HG03457 (cell line): ENCODE measurements around the gene FRAS1.
"Not testable (repeated sequence)": the region's sequence is repeated elsewhere in the genome, so short reads cannot be mapped to it uniquely, and the experiment has no call there.

Experiments
- ATAC-seq: cut with Tn5 transposase; IDR thresholded peaks from one replicate; pipeline ENCODE4 v1.9.1; 2021; ENCODE audit warnings: moderate number of reproducible peaks; ENCODE audit not compliant: unreplicated experiment

The FRAS1 gene

DNA sequence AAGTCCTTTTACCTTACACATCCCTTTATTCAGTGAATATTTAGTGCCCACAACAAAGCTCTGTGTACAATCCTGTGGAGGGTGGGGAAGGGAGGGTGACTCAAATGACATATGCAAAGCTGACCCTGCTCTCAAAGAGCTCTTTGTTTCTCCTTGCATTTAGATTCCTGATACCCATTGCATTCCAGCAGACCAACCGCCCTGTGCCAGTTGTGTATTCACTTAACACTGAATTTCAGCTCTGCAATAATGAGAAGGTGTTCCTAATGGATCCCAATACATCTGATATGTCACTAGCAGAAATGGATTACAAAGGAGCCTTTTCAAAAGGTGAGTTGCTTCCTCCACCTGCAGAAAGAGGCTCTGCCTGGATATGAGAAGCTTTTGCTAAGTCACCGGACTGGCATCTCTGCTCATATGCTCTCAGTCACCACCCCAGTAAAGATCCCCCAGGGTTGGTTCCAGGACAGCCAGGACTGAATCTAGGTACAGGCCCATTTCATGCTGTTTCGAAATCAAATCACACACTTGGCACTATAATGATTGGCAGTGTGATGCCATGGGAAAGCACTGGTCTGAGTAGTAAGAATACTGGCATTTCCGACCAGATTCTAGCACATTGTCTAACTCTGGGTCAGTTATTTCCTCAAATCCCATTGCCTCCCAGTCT is 477.3 kb downstream of the FRAS1 start:
- ATAC-seq: no peak

DNA sequence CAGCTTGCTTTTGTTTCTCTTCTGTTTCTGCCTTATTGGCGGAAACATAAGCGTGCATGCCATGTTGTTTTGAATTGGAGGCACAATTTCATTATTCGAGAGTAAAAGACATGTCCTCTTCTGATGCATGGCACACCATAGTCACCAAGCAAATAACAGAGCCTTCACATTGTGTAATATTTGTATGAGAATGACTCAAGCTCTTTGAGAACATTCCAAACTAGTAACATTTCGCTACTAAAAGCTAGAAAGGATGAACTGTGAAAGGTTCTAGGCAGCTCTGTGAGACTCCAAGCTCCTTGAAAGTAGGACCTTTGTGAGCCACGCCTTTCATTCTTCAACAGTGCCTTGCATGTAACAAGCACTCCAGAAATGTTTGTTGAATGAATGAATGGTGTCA is 485.2 kb downstream of the FRAS1 start:
- ATAC-seq: no peak

DNA sequence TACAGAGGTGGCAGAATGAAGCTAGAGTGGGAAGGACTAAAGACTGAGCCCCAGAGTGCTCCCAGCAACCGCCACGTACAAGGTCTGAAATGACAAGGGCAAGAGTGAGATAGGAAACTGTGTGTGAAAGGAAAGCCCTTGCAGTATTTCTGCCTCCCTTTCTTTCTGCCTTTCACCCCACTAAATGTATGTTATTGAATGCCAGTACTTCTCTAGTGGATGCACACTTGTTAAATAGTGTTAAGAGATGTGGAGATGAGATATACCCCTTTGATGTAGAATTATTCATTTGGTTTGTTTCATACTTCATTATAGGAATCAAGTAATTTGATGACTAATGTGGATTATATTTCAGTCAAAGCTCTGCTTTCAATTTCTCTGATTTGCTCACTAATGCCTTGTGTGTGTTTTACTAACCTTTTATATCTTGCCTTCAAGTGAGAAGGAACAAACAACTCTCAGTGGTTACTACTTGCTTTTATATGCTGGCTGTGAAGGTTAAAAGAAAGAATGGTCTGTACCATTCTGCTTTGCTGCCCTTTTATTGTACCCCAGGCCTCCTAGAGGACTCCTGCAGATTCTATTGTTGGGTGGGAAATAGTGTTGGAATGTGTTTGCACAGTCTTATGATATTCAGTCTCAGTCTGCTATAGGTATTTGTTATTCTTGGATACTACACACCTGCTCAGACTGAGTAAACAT is 486.5 kb downstream of the FRAS1 start:
- ATAC-seq: no peak

DNA sequence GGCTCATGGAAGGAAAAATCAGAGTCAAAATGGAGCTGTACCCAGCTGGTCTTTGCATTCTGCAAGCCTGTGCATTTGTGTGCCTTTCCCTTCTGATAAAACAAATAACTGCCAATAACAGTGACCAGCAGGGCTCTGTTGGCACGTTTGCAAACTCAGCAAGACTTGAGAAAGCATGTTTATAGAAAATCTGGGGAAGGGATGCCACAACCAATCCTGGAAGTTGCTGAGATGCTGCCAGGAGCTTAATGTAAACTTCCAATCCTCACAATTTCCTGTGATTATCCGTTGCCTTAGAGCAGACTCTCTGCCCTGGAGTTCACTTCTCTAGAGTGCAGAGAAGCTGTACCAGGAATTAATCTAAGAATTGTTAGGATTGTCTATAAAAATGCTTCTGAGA is 487.6 kb downstream of the FRAS1 start:
- ATAC-seq: no peak

DNA sequence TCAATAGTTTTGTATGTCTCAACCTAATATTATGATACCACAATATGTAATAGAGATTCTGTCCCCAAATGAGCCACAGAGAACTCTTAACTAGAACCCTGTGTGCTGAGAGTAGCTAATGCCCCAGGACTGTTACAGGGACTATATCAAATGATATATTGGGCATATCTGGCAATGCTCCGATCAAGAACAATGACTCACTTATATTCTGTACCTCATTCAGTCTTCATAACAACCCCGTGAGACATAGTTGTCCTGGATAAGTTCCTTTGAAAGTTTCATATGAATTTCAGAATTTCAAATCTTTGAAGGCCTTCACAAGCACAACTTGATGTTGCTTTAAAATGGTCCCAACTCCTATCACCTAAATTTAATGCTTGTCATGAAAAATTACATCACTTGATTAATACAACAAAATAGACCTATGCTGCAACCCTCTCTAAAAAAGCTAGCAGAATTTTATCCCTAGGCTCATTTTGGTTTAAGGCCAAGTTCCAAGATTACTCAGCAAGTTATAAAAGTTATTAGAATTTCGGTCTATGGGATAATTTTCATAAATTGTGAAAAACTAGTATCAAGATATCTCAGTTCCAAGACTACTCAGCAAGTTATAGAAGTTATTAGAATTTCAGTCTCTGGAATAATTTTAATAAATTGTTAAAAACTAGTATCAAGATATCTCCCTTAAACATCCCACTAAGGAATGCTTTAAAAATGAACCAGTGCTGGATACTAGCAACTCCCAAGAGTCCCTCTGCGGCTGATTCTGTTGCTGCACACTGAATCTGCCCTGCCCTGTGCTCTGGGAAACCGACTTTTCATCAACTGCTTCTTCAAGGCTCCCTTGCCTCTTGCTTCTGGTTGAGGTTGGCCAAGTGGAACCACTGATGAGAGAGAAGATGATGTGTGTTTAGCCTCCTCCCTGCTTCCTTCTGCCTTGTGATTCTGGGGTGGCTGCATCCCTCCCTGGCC is 488.4 kb downstream of the FRAS1 start:
- ATAC-seq: no peak

DNA sequence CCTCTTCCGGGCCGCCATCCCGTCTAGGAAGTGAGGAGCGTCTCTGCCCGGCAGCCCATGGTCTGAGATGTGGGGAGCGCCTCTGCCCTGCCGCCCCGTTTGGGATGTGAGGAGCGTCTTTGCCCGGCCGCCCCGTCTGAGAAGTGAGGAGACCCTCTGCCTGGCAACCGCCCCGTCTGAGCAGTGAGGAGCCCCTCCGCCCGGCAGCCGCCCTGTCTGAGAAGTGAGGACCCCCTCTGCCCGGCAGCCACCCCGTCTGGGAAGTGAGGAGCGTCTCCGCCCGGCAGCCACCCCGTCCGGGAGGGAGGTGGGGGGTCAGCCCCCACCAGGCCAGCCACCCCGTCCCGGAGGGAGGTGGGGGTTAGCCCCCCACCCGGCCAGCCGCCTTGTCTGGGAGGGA is 490.8 kb downstream of the FRAS1 start:
- not testable (repeated sequence) for ATAC-seq

DNA sequence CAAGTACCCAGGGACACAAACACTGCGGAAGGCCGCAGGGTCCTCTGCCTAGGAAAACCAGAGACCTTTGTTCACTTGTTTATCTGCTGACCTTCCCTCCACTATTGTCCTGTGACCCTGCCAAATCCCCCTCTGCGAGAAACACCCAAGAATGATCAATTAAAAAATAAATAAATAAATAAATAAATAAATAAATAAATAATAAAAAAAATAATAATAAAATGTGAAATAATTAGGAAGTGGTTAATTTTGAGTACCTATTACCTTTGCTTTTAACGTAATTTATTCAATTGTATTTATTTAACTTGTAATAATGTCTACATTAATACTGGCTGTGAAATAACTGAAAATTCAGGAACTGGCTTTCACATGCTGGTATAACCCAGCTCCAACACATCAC is 491.8 kb downstream of the FRAS1 start:
- ATAC-seq: not testable (repeated sequence)

DNA sequence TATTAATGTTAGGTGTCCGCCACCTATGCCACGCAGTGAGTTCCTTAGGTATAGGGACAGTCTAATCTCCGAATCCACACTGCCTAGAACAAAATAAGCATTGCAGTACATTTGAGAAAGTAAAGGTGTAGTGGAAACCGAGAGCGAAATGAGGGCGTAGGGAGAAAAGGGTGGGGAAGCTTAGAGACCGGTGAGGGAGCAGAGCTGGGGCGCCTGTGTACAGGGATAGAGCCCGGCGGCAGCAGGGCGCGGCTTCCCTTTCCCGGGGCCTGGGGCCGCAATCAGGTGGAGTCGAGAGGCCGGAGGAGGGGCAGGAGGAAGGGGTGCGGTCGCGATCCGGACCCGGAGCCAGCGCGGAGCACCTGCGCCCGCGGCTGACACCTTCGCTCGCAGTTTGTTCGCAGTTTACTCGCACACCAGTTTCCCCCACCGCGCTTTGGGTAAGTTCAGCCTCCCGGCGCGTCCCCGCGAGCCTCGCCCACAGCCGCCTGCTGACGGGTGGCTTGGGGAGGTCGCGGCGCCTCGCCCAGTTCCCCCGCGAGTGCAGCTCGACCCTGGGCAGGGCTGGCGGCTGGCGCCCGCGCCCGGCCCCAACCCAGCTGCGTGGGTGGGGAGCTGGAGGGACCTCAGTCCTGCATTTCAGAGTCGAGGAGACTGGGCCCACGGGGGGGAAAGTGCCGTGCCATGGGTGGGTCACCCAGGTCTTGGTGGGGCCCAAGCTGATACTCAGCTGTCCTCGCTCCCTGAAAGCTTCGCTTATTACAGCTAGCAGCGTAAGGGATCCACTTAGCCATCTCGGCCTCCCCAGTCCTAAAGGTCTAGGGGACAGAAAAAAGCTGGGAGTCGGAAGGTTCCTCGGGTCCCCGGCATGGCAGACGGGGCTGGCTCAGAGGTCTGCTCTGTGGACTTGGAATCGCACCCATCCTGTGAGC is 494.6 kb downstream of the FRAS1 start, which contains the start of gene ANXA3:
Gene ANXA3, plus strand, starts transcription at position 351 of the 932 bp plus-strand sequence. CDS start 2,704 bp downstream, outside the sequence.
- no peak for ATAC-seq

DNA sequence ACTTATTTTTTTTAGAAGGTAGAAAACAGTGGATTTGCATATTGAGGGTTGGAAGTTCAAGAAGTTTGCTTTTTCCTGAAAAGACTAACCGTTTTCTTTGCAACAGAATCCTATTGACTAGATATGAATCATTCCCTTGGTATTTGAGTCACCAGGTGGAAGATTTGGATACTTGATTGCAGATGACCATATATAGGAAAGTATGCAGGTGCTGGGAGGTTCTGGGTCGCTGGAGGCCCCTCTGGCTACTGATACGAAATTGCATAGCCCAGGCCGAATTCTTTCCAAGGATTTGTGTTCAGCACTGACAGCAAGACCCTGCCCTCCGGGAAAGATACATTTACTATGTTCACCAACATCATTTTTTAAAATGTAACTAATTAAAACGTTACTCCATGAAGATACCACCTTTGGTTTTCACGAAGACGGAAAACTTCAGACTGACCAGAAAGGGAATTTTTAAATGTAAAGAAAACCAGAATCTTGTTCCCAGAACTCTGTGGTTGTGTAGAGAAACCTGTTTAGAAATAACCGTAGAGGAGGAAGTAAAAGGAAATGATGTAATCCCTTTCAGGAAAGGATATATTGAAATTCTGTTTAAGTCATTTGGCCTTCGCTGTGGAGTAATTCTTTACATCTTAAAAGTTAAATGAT is 495.4 kb downstream of the FRAS1 start:
- no peak for ATAC-seq

DNA sequence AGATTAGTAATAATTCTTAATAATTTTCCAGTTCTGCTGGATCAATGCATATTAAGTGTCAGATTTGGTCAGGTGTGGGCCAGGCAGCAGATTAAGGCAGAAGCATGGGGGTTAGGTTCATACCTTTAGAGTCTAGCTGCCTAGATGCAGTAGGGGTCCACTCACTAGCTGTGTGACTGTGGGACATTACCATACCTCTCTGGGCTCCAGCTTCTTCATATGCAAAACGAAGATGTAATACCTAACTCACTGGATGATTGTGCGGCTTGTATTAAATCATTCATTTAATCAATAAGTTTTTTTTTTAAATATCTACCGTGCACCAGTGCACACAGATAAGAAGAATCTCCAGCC is 495.9 kb downstream of the FRAS1 start:
- ATAC-seq: no peak

DNA sequence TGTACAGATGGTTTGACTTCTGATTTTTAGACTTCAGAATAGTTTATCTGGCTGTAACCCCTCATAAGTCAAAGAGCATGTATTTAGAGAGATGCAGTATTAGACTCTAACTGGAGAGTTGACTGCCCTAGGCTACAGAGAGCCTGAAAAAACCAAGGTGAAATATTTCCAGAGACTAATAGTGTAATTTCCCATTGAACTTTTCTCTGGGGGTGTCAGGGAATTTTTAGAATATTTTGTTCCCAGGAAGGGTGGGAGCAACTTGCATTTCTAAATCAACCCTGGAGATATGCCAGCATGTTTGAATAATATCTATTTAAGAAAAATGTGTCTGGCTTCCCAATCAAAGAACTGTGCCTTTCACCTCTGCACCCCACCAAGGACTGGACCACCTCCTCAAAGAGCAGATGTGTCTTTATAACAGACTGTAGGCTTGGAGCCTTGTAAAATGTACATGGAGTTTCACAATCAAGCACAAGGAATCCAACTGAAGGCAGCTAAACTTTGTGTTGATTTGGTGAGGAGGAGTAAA is 496.5 kb downstream of the FRAS1 start:
- ATAC-seq: no peak

DNA sequence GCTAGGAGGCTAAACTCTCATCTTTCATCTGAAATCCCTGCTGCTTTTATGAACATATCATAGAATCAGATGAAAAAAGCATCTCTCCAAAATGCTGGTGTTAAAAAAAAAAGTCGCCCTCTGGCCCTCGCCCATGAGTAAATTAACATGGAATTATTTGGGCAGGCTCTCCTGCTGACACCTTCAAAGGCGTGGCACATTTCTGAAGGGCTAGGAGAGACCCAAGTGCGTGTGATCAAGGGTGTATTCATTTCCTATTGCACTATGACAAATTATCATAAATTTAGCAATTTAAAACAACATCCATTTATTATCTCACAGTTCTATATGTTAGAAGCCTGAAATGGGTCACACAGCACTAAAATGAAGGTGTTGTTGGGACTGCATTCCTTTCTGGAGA is 499.5 kb downstream of the FRAS1 start:
- ATAC-seq: no peak

DNA sequence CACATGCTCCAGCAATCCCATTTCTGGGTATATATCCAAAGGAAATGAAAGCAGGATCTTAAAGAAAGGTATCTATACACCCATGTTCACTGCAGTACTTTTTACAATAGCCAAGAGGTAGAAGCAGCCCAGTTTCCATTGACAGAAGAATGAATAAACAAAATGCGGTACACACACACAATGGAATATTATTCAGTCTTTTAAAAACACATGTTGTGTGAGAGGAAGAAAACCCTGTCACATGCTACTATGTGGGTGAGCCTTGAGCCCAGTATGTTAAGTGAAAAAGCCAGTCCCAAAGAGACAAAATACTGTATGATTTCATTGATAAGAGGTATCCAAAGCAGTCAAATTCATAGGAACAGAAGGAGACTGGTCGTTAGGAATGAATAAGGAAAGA is 500.7 kb downstream of the FRAS1 start:
- no peak for ATAC-seq

DNA sequence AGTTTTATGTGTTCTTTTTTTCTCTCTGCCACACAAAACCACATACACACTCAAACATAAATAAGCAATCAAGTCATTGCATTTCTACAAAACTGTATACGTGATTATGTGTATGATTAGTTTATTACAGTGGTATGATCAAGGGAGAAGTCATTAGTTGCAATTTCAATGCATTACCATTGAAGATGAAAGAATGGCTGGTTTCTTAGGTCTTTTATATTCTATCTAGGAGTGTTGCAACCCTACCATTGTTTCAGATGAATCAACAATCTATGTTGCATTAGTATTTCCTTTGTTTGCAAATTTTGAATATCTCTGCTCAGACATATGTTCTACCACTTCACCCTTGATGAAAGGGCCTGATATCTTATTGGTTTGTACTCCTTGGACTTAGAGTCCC is 501.3 kb downstream of the FRAS1 start:
- ATAC-seq: no peak

DNA sequence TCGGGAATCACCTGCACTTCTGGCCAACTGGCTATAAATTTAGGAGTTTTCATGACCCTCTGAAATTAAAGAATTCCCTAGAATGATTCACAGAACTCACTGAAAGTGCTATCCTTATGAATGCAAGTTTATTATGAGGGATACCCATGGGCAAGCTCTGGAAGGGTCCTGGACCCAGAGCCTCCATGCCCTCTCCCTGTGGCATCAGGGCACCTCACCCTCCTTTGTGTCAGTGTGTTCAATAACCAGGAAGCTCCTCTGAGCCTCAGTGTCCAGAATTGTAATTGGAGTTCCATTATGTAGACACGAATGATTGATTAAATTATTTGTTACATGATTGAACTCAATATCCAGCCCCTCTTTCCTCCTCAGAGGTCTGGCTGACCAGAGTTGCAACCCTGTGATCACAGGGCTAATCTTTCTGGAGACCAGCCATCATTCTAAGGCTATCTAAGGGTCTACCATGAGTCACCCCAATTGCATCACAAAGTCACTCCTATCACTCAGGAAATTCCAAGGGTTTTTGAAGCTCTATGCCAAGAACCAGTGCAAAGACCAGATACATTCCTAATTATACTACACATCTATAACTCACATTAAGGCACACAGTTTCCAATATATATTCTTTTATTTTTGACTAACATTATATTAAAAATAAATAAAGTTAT is 503.3 kb downstream of the FRAS1 start:
- ATAC-seq: no peak

DNA sequence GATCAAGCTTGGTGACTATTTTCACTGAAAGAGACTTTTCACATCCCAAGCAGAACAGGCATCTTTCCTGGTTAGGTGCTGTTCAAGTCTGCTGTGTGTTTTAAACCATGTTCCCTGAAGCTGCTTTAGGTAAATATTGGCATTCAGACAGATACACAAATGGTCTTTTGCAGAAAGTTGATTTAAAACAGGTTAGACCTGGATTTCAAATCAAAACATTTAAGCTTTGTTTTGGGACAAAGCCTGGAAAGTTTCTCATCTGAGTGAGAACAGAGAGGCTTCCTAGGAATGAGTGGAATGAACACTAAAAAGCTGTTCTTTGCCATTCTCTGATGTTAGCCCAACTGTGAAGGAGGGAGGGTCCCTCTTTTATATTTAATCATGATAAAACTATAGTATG is 504.6 kb downstream of the FRAS1 start:
- ATAC-seq: no peak

DNA sequence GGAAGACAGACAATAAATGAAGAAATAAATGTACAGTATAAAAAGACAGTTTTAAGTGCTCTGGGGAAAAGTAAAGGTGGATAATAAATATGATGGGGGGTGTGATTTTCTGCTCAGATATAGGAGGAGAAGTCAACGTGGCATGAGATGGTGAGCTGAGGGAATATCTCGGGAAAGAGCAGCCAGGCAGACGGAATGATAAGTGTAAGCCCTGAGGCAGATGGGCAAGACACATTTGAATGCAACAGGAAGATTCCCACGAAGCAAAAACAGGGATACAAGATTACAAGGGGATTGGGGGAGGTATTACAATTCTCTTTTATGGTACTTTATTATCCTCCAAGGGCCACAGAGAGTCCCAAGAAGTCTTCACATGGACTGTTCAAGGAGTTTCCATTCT is 505.6 kb downstream of the FRAS1 start:
- ATAC-seq: no peak

DNA sequence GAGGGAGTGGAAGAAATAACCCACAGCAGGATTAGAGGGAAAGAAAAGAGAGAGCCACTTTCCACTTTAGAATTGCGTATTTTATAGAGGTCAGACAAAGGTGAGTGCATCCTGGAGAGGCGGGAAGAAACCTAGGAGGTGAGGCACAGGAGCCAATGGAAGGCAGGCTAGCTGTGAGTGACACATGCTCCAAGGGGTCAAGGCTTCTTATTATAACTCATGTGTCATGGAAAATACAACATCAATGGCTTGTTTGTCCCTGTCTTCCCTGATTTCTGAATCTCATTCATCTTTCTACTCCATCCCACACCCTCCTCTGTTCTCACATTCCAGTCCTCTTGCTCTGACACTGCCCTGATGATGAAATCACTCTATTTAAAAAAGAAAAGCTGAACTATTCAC is 508.8 kb downstream of the FRAS1 start:
- ATAC-seq: no peak

DNA sequence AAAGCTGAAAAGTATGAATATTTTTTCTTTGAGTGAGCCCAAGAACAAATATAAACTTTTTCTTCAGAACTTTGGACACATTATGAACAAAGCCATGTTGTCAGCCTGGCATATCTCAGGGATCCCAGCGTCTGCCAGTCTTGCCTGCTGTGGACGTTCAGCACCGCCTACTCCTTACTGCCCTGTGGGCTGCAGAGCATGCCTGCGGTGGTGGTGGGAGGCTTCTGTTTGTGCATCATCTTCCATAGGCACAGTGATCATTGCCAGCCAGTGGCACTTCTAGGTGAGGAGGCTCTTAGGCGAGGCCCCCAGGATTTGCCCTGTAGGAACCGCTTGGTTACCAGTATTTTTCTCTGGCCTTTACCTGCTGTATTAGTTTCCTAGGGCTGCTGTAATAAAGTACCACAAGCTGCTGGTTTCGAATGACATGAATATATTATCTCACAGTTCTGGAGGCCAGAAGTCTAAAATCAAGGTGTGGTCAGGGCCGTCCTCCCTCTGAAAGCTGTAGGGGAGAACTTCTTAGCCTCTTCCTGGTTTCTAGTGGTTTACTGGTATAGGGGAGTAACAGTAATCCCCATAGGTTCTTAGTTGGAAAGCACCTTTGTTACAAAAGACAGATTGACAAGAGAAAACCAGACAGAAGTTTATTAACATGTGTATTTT is 509.8 kb downstream of the FRAS1 start:
- ATAC-seq: peak; percentile 90
